Mesothelial cell of epicardium (in vitro differentiated cells): ENCODE measurements around the gene PBX4. TPM values are rescaled to one million over a fixed set of nuclear protein-coding genes. Genes with fewer than 3 reads are reported as not detected.
A peak's percentile ranks its signal among the peaks of the same experiment; 100 is the strongest.

ENCODE experiments used
- DNase-seq, 2 experiments: peaks; one replicate each; pipeline ENCODE4 v3.0.0; 2021; ENCODE audit warnings: low spot score in 2 of 2; ENCODE audit not compliant: unreplicated experiment in 2 of 2
- H3K27ac Mint-ChIP-seq: 2 replicates; pipeline ENCODE4 v1.8.0; 2021; ENCODE audit warnings: mixed read lengths
- H3K27me3 Mint-ChIP-seq: 2 replicates; pipeline ENCODE4 v1.8.0; 2021; ENCODE audit warnings: low read depth, mixed read lengths
- H3K36me3 Mint-ChIP-seq: 2 replicates; pipeline ENCODE4 v1.8.0; 2021; ENCODE audit warnings: mixed read lengths
- H3K4me1 Mint-ChIP-seq: 2 replicates; pipeline ENCODE4 v1.8.0; 2021; ENCODE audit warnings: mixed read lengths
- H3K4me3 Mint-ChIP-seq: 2 replicates; pipeline ENCODE4 v1.8.0; 2021; ENCODE audit warnings: mild to moderate bottlenecking, moderate library complexity, mixed read lengths
- H3K9me3 Mint-ChIP-seq: 2 replicates; pipeline ENCODE4 v1.8.0; 2021; ENCODE audit warnings: mixed read lengths
- total RNA-seq: library from RNA; stranded (reverse); gene quantifications from 3 replicates; pipeline ENCODE4 v1.2.1, GENCODE V29; 2021
- TF ChIP-seq, protein P1 (sequence below): fragments of 200-600 bp; sonication (generic); IDR thresholded peaks from one replicate; pipeline ENCODE4 v1.5.0; 2021; ENCODE audit warnings: antibody characterized with exemption; ENCODE audit not compliant: unreplicated experiment

The PBX4 gene
- total RNA-seq, 1 donor from 2014 or later, result 12.8 TPM

DNA sequence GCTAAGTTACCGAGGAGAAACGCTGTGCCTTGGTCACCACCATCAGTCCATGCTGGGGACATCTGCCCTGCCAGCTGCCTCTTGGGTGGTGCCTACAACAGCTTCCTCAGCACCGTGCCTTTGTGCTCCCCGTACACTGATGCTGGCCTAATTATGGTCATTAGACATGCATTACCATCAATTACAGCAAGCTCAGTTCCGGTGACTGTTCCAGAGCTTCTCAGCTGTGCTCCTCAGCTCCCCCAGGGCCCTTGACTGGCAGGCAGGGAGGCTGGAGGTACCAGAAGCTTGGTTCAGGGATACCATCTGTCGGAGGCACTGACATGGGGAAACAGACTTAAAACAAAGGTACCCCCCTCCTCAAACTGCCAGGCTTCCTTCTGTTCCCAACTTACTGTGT lies 40.2 kb downstream of the PBX4 start:
- no peak for DNase-seq
- H3K4me1 Mint-ChIP-seq, result no peaks in the 10 kb centered on the region
- H3K27ac Mint-ChIP-seq, result no peak overlapping the region
- TF ChIP-seq, protein P1, sequence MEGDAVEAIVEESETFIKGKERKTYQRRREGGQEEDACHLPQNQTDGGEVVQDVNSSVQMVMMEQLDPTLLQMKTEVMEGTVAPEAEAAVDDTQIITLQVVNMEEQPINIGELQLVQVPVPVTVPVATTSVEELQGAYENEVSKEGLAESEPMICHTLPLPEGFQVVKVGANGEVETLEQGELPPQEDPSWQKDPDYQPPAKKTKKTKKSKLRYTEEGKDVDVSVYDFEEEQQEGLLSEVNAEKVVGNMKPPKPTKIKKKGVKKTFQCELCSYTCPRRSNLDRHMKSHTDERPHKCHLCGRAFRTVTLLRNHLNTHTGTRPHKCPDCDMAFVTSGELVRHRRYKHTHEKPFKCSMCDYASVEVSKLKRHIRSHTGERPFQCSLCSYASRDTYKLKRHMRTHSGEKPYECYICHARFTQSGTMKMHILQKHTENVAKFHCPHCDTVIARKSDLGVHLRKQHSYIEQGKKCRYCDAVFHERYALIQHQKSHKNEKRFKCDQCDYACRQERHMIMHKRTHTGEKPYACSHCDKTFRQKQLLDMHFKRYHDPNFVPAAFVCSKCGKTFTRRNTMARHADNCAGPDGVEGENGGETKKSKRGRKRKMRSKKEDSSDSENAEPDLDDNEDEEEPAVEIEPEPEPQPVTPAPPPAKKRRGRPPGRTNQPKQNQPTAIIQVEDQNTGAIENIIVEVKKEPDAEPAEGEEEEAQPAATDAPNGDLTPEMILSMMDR, result no peak
- H3K36me3 Mint-ChIP-seq, result no peaks in the 10 kb centered on the region
- H3K4me3 Mint-ChIP-seq, result no peak overlapping the region
- H3K9me3 Mint-ChIP-seq, result no peaks in the 10 kb centered on the region
- no peaks in the 10 kb centered on the region for H3K27me3 Mint-ChIP-seq

DNA sequence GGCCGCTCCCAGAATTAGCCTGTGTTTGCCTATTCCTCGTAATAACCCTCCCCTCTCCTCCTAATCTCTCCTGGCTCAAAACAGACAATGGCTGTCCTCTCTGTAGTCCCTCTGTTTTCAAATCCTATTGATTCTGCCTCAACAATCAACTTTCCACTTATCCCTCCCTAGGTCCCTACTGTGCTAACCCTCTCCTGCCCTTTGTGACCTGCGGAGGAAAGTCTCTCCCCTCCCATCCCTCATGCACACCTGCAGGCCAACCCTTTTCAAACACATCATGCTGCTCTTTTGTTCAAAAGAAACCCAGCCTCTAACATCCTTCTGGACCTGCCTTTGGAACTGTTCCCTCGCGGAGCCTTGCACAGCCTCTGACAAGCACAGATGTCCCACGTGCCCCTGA lies 43.1 kb downstream of the PBX4 start:
- DNase-seq, result no peak
- TF ChIP-seq, protein P1, result no peak
- H3K4me1 Mint-ChIP-seq, result peaks cover 3% of the 10 kb centered on the region
- H3K36me3 Mint-ChIP-seq, result peaks cover 5% of the 10 kb centered on the region
- H3K27me3 Mint-ChIP-seq, result no peaks in the 10 kb centered on the region
- no peak overlapping the region for H3K4me3 Mint-ChIP-seq
- H3K27ac Mint-ChIP-seq, result no peak overlapping the region
- no peaks in the 10 kb centered on the region for H3K9me3 Mint-ChIP-seq

DNA sequence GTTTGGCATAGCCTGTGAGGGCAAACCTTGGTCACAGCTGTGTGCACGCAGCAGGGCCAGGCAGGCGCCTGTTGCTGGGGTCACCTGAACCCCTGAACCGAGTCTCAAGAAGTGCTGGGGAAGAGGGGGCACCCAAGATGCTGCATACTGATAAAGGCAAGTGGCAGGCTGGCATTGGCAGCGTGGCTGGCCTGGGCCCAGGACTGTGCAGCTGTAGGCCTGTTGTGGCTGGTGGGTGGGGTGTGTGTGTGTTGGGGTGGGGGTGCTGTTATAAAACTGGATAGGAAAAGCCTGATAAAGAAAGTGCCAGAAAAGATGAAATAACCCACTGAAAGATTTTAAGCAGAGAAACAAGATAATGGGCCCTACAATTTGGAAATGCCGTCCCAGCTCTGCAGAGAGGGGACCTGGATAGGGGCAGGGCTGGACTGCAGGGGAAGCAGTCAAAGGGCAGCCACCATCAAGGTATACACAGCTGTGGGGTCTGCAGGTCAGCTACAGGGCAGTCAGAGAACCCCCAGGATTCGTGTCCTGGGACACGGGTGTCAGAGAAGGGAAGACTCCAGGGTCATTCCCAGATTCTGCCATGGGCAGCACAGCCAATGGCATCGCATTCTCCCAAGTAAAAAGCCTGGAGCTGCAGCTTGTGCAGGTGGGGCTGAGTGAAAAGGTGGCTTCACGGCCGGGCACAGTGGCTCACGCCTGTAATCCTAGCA lies 47.3 kb downstream of the PBX4 start:
- TF ChIP-seq, protein P1, result no peak
- Mint-ChIP-seq H3K4me1 (peaks cover 3% of the 10 kb centered on the region), H3K36me3 (peaks cover 24% of the 10 kb centered on the region), H3K27ac (no peak overlapping the region), H3K4me3 (no peak overlapping the region), H3K27me3 (no peaks in the 10 kb centered on the region), H3K9me3 (no peaks in the 10 kb centered on the region)
- no peak for DNase-seq

DNA sequence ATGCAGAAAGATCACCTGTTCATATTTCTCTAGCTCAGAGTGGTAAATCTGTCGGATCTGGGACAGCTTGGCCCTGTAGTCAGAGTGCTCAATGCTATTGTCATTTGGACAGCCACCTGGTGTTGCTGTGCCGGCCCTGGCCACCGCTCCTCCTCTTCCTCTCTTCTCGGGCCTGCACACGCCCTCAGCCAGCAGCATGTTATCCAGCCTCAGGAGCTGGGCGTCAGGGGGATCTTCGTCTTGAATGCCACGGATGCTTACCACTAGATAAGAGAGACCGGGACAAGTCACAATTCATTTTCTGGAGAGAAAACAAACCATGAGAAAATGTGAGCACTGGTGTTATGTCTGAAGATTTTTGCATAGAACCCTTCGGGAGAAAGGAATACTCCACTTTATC lies 47.9 kb downstream of the PBX4 start:
- no peak overlapping the region for H3K4me3 Mint-ChIP-seq
- no peaks in the 10 kb centered on the region for H3K27me3 Mint-ChIP-seq
- no peak for DNase-seq
- H3K36me3 Mint-ChIP-seq, result peaks cover 24% of the 10 kb centered on the region
- peaks cover 3% of the 10 kb centered on the region for H3K4me1 Mint-ChIP-seq
- H3K27ac Mint-ChIP-seq, result peak overlapping the region; percentile 15
- TF ChIP-seq, protein P1, result no peak
- H3K9me3 Mint-ChIP-seq, result no peaks in the 10 kb centered on the region

DNA sequence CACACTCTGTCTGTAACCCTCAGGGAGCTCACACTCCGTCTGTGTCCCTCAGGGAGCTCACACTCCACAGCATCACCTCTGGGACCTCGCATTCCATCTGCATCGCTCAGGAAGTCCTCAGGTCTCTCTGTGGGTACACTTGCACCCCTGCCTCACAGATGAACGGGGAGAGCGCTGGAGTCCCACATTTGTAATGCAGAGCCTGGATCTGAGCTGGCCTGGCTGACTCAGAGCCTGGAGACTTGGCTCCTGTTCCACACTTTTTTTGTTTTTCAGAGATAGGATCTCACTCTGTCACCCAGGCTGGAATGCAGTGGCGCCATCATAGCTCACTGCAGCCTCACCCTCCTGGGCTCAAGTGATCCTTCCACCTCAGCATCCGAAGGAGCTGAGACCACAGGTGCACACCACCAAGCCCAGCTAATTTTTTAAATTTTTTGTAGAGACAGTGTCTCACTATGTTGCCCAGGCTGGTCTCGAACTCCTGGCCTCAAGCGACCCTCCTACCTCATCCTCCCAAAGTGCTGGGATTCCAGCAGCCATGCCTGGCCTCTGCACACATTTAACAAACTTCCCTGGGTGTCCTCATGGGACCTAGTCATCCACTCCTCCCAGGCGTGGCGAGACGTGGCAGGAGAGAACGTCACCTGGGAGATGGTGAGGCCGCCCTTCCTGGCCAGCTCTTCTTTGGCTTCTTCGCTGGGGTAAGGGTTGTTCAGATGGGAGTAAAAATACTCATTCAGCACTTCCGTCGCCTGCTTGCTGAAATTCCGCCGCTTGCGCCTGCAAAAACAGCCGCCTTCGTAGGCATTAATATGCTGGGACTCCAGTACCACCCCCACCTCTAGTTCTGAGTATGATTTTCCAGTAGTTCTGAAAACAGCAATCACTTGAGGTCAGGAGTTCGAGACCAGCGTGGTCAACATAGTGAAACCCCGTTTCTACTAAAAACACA lies 49.4 kb downstream of the PBX4 start:
- DNase-seq, result no peak
- Mint-ChIP-seq H3K27ac (no peak overlapping the region), H3K4me3 (no peak overlapping the region), H3K27me3 (no peaks in the 10 kb centered on the region), H3K36me3 (peaks cover 35% of the 10 kb centered on the region), H3K9me3 (no peaks in the 10 kb centered on the region), H3K4me1 (peaks cover 3% of the 10 kb centered on the region)
- TF ChIP-seq, protein P1, result no peak
